Keratinocyte (primary cell): ENCODE measurements around the gene SHLD2. TPM values are rescaled to one million over a fixed set of nuclear protein-coding genes. Genes with fewer than 3 reads are reported as not detected.

Source experiments
- polyA plus RNA-seq, 5 experiments: library from polyadenylated mRNA; depleted of rRNA in 3 of 5; stranded (reverse) in 3 of 5; stranded (forward) in 1 of 5; unstranded in 1 of 5; fragments of >200 nt; gene quantifications; 1 replicate in 1 of 5; 2 replicates in 3 of 5; 3 replicates in 1 of 5; pipeline versions ENCODE4 v1.2.1 to v1.2.3, GENCODE V29; 2011 to 2012; ENCODE audit warnings: missing spikeins in 2 of 5, low read depth in 1 of 5, low replicate concordance in 1 of 5

Gene SHLD2
- polyA plus RNA-seq, 1 donor (not counting 4 experiments of a cell fraction or from before 2014, with no cell fraction given), result 15.8 TPM

Other genes starting within 250 kb of the SHLD2 start
- gene MMRN2, start 137.6 kb upstream of the SHLD2 start, polyA plus RNA-seq, result 11.7 to 13.9 TPM (median 13.8 TPM) in 3 replicates
- gene SNCG, start 136.6 kb upstream of the SHLD2 start, polyA plus RNA-seq, result 6.8 to 13.1 TPM (median 7.2 TPM) in 3 replicates
- 136 to 164 TPM (median 157 TPM) in 3 replicates for gene ADIRF, start 126.7 kb upstream of the SHLD2 start, polyA plus RNA-seq
- gene FAM25A, start 74.9 kb upstream of the SHLD2 start, polyA plus RNA-seq, result 11.7 to 27.6 TPM (median 25.2 TPM) in 3 replicates
- gene GLUD1, start 363 bp upstream of the SHLD2 start, polyA plus RNA-seq, result 82.1 to 124 TPM (median 106 TPM) in 3 replicates
- 0.13 to 0.63 TPM (median 0.22 TPM) in 3 replicates for gene NUTM2A, start 130.2 kb downstream of the SHLD2 start, polyA plus RNA-seq